Transverse colon (tissue), 4 donors: ENCODE data around the gene PRORP.

ENCODE experiments used
- POLR2A ChIP-seq: fragments of 450-650 bp; IDR thresholded peaks from one replicate; pipeline ENCODE4 v1.6.1; 2016; ENCODE audit warnings: antibody characterized with exemption, mild to moderate bottlenecking, moderate library complexity
- POLR2AphosphoS5 ChIP-seq, 3 donors: sonication (generic); formaldehyde crosslinking; IDR thresholded peaks; one replicate each; pipeline ENCODE4 v1.6.1; 2016; ENCODE audit warnings: antibody characterized with exemption in 3 of 3
- TF ChIP-seq, protein P1 (sequence below), 5 experiments: fragments of 200-600 bp in 3 of 5; fragments of 450-650 bp in 2 of 5; sonication (generic) in 3 of 5; IDR thresholded peaks; 1 replicate in 2 of 5; 2 replicates in 3 of 5; pipeline ENCODE4 v1.5.1; 2016 to 2017; ENCODE audit warnings: antibody characterized with exemption in 5 of 5, inconsistent platforms in 3 of 5, mild to moderate bottlenecking in 2 of 5, moderate library complexity in 1 of 5

DNA sequence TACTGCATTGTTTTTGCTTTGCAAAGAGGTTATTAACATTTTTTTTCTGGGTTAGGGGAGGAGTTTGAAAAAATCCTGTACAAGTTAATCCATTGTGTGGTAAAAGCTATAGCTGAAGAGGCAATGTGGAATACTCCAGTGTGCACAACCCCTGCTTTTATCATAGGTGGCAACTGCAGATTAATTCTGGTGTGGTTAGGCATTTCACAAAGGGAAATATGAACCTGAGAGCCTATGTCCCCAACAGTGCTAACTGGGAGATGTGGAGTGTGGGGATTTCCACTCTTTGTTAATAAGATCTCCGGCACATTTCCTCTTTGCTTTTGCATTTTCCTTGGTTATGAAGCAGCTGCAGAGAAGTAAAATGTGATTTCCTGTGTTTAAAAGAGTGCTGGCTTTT, 33.6 kb downstream of the PRORP start:
- TF ChIP-seq POLR2AphosphoS5 (IDR thresholded peaks at IDR 0.05) (no peak), POLR2A (no peak)
- TF ChIP-seq, protein P1, sequence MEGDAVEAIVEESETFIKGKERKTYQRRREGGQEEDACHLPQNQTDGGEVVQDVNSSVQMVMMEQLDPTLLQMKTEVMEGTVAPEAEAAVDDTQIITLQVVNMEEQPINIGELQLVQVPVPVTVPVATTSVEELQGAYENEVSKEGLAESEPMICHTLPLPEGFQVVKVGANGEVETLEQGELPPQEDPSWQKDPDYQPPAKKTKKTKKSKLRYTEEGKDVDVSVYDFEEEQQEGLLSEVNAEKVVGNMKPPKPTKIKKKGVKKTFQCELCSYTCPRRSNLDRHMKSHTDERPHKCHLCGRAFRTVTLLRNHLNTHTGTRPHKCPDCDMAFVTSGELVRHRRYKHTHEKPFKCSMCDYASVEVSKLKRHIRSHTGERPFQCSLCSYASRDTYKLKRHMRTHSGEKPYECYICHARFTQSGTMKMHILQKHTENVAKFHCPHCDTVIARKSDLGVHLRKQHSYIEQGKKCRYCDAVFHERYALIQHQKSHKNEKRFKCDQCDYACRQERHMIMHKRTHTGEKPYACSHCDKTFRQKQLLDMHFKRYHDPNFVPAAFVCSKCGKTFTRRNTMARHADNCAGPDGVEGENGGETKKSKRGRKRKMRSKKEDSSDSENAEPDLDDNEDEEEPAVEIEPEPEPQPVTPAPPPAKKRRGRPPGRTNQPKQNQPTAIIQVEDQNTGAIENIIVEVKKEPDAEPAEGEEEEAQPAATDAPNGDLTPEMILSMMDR (IDR thresholded peaks at IDR 0.05) = no peak
